Measurements from ENCODE around the gene TREX2.

DNA sequence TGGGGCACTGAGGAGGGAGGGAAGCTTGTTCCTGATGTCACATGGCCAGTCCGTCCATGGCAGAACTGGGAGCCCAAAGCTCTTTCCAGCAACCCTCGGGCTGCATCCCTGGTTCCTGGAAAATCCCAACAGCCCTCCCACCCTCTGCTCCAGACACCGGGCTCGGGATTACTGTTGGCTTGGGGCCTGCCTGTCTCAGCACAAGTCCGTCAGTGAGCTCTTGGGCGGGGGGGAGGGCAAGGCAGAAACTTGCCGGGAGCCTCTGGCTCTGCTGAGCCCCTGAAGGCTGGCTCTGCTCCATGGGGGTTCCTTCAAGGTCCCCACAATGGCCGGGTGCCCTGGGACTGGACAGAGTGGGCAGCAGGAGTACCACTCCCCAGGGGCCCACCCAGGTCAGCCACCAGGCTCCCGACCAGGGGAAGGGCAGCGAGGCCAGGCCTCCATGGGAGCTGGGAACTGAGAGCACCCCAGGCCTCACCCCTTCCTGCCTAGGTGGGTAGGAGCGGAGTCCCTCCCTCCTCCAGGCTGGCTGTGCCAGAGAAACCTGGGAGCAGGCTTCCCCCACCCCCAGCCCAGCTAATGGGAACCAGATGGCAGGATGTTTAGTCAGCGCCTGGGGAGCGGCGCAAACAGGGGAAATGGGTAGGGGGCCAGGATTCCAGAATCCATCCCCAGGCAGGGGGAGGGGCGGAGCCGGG, 31.0 kb upstream of the TREX2 start:
- TF ChIP-seq, protein P1, sequence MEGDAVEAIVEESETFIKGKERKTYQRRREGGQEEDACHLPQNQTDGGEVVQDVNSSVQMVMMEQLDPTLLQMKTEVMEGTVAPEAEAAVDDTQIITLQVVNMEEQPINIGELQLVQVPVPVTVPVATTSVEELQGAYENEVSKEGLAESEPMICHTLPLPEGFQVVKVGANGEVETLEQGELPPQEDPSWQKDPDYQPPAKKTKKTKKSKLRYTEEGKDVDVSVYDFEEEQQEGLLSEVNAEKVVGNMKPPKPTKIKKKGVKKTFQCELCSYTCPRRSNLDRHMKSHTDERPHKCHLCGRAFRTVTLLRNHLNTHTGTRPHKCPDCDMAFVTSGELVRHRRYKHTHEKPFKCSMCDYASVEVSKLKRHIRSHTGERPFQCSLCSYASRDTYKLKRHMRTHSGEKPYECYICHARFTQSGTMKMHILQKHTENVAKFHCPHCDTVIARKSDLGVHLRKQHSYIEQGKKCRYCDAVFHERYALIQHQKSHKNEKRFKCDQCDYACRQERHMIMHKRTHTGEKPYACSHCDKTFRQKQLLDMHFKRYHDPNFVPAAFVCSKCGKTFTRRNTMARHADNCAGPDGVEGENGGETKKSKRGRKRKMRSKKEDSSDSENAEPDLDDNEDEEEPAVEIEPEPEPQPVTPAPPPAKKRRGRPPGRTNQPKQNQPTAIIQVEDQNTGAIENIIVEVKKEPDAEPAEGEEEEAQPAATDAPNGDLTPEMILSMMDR (optimal IDR thresholded peaks at IDR 0.05 in 1 of 3, IDR thresholded peaks at IDR 0.05 in 1 of 3, conservative IDR thresholded peaks at IDR 0.05 in 1 of 3; ENCODE audit: extremely low read depth in 1 of 3, insufficient read depth in 2 of 3, low read length in 3 of 3): no peak
- TF ChIP-seq EZH2 (IDR thresholded peaks at IDR 0.05; ENCODE audit: low read length): no peak
